ENCODE results near the gene GTF2A1. TPM values are rescaled to one million over a fixed set of nuclear protein-coding genes. Genes with fewer than 3 reads are reported as not detected.
A peak's percentile ranks its signal among the peaks of the same experiment; 100 is the strongest.
"Not testable (repeated sequence)": the region's sequence is repeated elsewhere in the genome, so short reads cannot be mapped to it uniquely, and the experiment has no call there.

Gene GTF2A1
- total RNA-seq, result 20.1 and 28.6 TPM in 2 replicates
- 15.7 TPM for polyA plus RNA-seq (2012)

GRCh38 chr14:81220830-81221578, at the start of gene GTF2A1:
Gene GTF2A1 (minus strand): TSS chr14:81220959. CDS start chr14:81220518, 441 bp downstream.
- DNase-seq (ENCODE audit: low read depth), result peak; percentile 96

GRCh38 chr14:81269979-81270375, 49.2 kb upstream of the GTF2A1 start:
- no peak for DNase-seq (ENCODE audit: low read depth)

- DNase-seq (ENCODE audit: low read depth), result peak; percentile 82
Measured at GRCh38 chr14:81269100-81269978, 48.6 kb upstream of the GTF2A1 start.

- peak; percentile 18 for DNase-seq (ENCODE audit: low read depth)
Measured at GRCh38 chr14:81268016-81268416, 47.3 kb upstream of the GTF2A1 start.

GRCh38 chr14:81265636-81266169, 44.9 kb upstream of the GTF2A1 start:
- no peak for DNase-seq (ENCODE audit: low read depth)

GRCh38 chr14:81264671-81265070, 43.9 kb upstream of the GTF2A1 start:
- DNase-seq (ENCODE audit: low read depth), result no peak

GRCh38 chr14:81263777-81264410, 43.1 kb upstream of the GTF2A1 start:
- no peak for DNase-seq (ENCODE audit: low read depth)

- DNase-seq (ENCODE audit: low read depth), result peak; percentile 6
Measured at GRCh38 chr14:81261176-81261575, 40.4 kb upstream of the GTF2A1 start.

GRCh38 chr14:81260732-81261131, 40.0 kb upstream of the GTF2A1 start:
- no peak for DNase-seq (ENCODE audit: low read depth)

GRCh38 chr14:81256289-81256960, 35.7 kb upstream of the GTF2A1 start:
- no peak for DNase-seq (ENCODE audit: low read depth)

GRCh38 chr14:81252278-81252677, 31.5 kb upstream of the GTF2A1 start:
- DNase-seq (ENCODE audit: low read depth), result no peak

- DNase-seq (ENCODE audit: low read depth), result peak; percentile 96
Measured at GRCh38 chr14:81247271-81247766, 26.6 kb upstream of the GTF2A1 start.

- peak; percentile 98 for DNase-seq (ENCODE audit: low read depth)
Measured at GRCh38 chr14:81246461-81247270, 25.9 kb upstream of the GTF2A1 start.

GRCh38 chr14:81245771-81246170, 25.0 kb upstream of the GTF2A1 start:
- DNase-seq (ENCODE audit: low read depth), result peak; percentile 31

- not testable (repeated sequence) for DNase-seq (ENCODE audit: low read depth)
Measured at GRCh38 chr14:81244431-81244830, 23.7 kb upstream of the GTF2A1 start.

GRCh38 chr14:81243499-81243898, 22.7 kb upstream of the GTF2A1 start:
- no peak for DNase-seq (ENCODE audit: low read depth)

- not testable (repeated sequence) for DNase-seq (ENCODE audit: low read depth)
Measured at GRCh38 chr14:81236849-81237248, 16.1 kb upstream of the GTF2A1 start.

- DNase-seq (ENCODE audit: low read depth), result no peak
Measured at GRCh38 chr14:81236138-81236537, 15.4 kb upstream of the GTF2A1 start.

- DNase-seq (ENCODE audit: low read depth), result no peak
Measured at GRCh38 chr14:81235096-81235495, 14.3 kb upstream of the GTF2A1 start.

GRCh38 chr14:81234278-81234677, 13.5 kb upstream of the GTF2A1 start:
- DNase-seq (ENCODE audit: low read depth), result no peak
